ENCODE results near the gene CALN1.
"Not testable (repeated sequence)": the region's sequence is repeated elsewhere in the genome, so short reads cannot be mapped to it uniquely, and the experiment has no call there.

CALN1 gene

DNA sequence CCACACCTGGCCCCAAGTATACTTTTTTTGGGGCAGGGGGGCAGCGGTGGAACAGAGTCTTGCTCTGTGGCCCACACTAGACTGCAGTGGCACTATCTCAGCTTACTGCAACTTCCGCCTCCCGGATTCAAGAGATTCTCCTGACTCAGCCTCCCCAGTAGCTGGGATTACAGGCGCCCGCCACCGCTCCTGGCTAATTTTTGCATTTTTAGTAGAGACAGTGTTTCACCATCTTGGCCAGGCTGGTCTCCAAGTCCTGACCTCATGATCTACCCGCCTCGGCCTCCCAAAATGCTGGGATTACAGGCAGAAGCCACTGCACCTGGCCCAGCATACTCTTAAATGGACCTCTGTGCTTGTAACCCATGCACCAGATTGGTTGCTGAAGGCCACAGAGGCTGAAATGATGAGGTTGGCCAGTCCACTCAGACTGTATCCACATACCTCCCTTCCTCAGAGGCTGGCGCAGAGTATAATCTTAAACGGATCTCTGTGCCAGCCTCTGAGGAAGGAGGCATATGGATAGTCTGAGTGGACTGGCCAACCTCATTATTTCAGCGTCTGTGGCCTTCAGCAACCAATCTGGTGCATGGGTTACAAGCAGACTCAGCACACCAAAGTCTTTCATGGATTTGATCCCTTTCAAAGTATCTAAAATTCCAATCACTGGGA lies 3.0 kb downstream of the CALN1 start:
- DNase-seq (ENCODE audit: low read depth) = no peak

DNA sequence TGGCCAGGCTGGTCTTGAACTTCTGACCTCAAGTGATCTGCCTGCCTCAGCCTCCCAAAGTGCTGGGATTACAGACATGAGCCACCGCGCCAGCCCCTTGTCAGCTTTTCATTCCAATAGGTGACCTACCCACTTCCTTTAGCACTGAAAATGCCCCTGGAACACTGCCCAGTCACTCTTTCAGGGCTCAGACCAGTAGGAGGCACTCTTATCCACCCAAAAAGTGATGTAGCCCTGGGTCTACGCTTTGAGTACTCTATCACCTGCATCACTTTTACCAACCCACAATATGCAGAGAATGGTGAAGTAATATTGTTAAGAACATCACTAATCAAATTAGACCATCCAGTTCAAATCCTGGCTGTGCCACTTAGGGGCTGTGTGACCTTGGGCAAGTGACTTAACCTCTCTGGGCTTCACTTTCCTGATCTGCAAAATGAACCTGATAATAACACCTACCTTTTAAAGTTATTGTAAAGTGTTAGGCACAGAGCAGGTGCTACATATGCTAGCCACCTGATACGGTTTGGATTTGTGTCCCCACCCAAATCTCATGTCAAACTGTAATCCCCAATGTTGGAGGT lies 5.2 kb downstream of the CALN1 start:
- no peak for DNase-seq (ENCODE audit: low read depth)

DNA sequence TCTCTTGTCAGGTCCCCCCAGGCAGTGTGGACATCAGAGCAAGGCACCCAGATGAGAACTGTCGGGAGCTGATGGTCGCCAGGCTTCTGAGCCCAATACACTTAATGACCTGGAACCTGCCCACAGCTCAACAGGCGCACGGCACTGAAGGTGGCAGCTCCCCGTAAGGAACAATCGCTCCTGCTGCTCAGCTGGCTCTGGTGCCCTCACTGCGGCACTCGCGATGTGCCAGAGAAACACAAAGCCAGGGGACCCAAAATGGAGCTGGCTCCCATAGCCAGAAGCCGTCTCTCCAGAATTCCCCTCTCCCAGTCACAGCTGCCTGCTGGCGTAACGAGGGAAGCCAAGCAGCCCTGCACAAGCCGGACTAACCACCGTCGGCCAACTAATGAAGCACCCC lies 6.3 kb downstream of the CALN1 start:
- DNase-seq (ENCODE audit: low read depth) = no peak

DNA sequence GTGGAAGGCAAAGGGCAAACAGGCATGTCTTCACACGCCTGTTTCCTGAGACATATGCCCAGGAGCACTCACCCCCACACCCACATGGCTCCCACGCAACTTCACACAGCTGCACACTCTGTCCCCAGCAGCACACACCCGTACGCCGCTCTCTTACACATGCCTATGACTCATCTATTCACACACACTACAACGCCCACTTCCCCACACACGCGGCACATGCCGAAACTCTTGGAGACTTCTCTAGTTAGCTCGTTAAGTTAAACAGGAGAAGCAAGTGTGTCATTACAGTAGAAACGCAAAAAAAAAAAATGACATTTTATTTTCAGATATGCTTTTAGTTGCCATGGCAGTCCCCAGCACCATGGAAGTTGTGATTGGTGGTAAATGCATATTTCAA lies 6.7 kb downstream of the CALN1 start:
- DNase-seq (ENCODE audit: low read depth) = no peak

DNA sequence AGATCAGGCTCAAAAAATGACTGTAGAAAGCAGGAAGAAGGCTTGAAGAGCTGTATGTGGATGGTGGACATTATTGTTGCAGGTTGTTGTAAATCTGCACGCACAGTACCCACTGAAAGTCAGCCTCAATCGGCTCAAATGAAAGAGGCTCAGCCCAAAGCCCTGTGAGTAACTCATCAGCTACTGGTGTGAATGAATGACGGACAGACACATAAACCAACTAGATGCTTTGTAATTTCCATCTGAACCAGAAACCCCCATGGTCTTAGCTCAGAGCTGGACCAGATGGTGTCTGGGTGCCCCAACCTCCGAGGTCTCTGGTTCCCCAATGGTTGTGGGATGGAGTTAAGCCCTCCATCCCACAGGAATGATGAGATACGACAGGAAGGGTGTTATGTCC lies 7.4 kb downstream of the CALN1 start:
- no peak for DNase-seq (ENCODE audit: low read depth)

DNA sequence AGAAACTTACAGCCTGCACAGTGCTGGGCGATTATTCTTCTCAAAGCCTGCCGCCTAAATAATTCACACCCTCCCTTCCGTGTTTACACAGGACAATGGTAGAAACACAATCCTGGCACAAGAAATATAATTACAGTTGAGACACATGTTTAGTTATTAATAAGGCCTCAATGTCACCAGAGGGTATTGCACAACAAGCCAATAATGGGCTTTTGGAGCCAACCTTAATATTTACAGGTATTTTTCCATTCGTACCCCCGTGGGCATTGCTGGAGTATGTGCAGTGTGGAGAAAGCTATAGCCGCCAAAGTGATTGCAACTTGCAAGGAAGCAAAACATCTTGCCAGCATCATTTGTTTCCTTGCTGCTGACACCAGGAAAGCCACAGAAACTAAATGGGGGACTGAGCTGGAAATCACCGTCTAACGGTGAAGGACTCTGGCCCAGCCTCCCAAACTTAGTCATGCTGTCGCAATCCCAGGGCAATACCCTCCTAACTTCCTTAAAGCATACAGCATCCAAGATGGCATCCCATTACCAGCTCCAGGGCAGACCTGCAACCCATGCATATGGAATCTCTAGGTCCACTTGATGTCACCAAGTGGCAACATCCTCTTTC lies 8.6 kb downstream of the CALN1 start:
- no peak for DNase-seq (ENCODE audit: low read depth)

DNA sequence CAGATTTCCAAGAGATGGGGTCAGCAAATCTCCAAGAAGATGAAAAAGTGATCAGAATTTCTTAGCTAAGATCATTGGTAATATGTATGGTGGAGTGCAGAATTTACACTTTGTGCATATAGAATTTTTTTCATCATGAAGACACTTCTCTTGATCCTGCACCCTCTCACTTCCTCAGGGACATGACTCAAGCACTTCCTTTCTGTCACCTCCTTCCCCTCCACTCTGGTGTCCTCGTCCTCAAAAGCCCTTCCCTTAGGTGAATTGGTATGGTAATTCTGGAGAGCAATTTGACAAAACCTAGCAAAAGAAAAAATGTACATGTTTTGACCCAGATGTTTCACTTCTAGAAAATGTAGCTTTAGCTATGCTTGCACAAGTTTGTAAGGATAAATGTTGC lies 18.1 kb downstream of the CALN1 start:
- no peak for DNase-seq (ENCODE audit: low read depth)

DNA sequence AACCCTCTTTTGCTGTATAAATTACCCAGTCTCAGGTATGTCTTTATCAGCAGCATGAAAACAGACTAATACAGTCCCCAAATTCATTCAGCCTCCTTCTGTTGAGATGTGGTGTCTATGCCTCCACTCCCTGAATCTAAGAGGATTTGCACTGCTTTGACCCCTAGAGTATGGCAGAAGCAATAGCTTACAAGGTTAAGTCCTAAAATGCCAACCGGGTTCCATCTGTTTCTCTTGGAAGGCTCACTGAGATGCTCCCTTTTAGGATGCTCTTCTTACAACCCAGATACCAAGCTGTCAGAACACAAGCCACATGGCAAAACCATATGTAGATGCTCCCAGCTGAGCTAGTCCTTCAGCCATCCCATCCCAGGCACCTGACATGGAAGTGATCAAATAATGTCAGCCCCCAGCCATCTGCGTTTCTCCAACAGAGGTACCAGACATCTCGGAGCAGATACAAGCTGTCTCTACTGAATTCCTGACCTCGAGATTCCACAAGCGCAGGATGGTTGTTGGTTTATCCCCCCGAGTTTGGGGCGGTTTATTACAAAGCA lies 20.2 kb downstream of the CALN1 start:
- no peak for DNase-seq (ENCODE audit: low read depth)

DNA sequence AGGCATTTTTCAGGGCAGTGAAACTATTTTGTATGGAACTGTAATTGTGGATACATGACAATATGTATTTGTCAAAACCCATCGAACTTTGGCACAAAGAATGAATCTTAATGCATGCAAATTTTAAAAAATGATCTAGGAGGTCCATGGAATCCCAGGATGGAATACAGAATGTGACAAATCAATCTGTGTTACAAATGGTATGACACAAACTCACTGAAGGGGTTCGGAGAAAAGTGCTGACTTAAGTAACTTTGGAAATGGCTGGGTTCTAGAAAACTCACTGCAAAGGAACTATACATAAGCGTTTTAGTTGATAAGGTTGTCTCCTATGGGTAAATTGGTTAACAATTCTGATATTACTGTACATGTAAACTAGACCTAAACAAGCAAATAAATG lies 26.0 kb downstream of the CALN1 start:
- no peak for DNase-seq (ENCODE audit: low read depth)

DNA sequence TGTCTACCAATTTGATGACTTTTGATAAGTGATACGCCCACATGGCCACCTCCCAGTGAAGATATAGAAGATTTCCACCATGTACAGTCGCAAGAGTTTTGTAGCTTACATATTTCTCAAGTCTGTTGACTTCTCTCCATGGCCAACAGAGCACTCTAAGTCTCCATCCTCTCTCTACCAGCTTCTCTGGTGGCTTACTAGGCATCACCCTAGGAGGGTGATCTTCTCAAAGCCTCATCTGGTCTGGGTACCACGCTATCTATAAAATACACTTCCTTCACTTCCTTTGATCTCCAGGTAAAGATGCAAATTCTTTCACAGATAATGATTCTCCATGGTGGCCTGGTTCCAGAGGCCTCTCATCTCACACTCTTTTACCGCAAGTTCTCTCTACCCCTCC lies 49.9 kb downstream of the CALN1 start:
- no peak for DNase-seq (ENCODE audit: low read depth)

DNA sequence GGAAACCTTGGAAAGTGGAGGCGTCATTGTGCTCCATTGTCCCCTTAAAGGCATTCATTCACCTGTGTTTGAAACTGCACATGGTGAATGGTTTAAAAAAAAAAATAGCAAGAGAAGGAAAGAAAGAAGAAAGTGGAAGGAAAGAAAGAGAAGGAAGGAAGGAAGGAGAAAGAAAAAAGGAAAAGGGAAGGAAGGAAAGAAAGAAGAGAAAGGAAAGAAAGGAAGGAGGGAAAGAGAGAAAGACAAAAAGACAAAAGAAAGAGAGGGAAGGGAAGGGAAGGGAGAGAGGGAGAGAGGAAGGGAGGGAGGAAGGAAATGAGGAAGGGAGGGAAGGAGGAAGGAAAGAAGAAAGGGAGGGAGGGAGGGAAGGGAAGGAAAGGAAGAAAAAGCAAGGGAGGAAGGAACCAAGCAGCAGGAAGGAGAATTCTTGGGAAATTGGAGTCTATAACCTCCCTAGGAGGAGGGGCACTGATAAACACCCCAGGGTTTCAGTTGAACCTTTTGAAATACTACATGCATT lies 66.9 kb downstream of the CALN1 start:
- DNase-seq (ENCODE audit: low read depth) = no peak

DNA sequence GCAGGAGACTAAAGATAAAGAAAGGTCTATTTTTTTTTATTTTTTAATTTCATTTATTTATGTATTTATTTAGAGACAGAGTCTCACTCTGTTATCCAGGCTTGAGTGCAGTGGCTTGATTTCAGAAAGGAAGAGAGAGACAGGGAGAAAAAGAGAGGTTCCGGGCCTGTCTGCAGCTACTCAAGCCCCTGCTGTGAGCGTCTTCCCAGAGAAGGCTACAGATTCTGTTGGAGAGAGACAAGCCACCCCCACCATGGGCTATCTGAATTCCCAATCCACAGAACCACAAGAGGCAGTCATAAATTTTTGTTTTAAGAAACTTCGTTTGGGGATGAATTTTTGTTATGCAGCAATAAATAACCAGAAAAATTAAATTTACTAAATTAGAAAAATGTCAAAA lies 68.1 kb downstream of the CALN1 start:
- no peak for DNase-seq (ENCODE audit: low read depth)

DNA sequence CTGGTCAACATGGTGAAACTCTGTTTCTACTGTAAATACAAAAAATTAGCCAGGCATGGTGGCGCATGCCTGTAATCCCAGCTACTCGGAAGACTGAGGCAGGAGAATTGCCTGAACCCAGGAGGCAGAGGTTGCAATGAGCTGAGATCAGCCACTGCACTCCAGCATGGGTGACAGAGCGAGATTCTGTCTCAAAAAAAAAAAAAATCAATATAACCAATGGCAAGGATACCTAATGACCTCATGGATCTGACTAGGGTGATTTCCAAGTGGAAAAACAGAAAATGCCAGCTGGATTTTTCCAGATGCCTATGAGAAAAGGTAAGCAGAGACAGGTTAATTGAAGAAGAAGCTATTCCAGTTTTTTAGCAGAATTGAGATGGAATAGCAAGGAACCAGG lies 68.8 kb downstream of the CALN1 start:
- not testable (repeated sequence) for DNase-seq (ENCODE audit: low read depth)

DNA sequence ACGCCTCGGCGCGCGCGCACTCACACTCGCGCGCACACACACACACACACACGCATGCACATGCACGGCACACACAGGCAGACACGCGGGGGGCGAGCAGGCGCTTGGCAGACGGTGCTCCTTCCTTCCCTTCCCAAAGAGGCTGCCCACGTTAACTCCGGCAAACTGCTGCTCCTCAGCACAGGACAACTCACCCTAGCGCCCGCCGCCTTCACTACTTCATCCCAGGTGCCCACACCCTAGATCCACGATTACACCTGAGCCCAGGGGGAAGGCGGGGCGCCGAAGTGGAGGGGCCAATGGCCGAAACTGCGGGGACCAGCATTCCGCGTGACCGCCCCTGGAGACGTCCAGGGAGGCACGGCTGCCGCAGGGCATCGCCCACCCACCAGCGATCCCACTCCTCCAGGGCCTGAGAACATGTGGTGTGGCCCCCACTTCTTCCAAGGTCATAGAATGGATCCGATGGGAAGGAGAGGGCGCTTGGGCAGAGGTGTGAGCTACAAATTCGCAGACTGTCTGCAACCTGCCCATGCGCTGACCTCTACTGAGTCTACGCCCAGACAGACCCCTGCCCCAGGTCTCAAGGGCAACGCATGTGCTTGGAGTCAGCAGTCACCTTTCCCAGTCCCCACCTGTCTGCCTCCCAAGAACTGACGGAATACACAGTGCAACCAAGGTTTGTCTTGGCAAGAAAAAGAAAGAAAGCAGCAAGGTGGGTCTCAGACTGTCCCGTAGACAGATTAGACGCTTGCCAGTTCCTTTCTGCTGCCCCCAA lies 74.6 kb downstream of the CALN1 start:
- no peak for DNase-seq (ENCODE audit: low read depth)

DNA sequence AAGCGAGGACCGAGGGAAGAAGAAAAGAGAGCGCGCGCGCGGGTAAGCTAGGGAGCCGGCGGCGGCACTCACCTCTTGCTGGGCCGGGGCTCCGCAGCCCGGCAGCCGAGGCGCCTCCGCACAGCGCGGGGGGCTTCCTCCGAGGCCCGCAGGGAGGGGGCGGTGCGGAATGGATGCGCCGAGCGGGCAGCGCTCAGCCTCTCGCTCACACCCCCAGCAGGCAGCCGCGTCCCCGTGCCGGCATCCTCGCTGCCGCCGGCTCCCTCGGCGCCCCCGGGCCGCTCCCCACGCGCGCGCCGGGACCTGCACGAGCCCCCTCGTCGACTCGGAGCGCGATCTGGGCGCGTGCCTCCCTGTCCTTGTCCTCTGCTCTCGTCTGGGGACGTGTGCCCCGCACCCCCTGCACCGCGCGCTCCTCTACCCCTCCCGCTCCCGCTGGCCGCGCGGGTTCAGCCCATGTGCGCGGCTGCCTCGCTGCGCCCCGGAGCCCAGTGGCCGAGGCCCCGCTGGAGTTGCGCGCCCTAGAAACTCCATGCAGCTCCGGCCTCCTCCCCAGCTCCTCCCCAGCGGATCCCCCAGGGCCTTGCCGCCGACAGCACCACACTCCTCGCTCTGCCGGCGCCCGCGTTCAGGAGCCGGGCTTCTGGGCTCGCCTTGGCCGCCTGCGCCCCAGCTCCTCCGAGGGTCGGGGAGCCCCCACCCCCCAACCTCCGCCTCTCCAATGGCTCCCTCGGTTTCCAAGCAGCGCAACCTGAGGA lies 75.3 kb downstream of the CALN1 start:
- no peak for DNase-seq (ENCODE audit: low read depth)

DNA sequence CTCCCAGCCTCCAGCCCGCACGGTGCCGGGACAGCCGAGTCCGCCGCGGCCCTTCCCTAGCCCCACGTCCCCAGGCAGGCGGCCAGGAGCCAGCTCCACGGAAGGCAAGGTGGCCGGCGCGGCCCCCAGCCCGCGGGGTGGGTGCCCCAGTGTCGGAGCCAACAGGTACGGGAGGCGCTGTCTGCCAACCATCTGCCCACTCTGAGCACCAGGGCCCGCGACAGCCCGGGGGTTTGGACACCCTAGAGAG lies 75.8 kb downstream of the CALN1 start:
- DNase-seq (ENCODE audit: low read depth) = no peak

DNA sequence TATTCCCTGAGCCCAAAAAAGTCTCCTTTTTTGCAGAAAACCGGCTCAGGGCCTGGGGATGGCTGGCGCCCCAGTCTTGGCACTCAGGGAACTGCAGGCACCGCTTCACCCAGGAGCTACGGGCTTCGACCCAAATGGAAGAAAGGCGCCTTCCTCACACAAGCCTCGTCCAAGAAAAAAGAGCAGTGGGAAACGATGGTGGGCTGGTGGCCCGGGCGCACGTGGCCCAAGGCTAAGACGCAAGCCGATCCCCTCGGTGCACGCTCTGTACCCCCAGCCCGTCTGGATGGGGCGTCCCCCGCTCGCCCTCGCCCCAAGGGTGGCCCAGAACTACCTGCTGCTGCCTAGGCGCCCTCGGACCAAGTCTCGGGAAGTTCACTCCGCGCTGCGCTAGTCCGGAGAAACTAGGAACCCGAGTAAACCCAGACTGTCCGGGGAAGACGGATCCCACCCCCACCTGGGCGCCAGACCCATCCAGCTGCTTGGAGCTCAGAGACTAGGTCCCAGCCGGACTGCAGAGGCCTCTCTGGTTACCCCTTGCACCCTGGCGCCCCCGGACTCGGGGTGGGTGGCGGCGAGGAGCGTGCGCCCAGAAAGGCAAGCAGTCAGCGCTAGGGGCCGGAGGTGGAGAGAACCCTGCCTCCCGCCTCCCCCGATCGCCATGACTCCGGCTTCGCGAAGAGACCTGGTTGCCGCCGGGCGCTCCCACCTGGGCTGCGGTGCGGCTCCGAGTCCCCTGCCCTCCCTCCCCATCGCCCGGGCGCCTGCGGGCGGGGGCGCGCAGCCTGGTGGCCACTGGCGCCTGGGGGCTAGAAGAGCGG lies 76.4 kb downstream of the CALN1 start:
- DNase-seq (ENCODE audit: low read depth) = no peak

DNA sequence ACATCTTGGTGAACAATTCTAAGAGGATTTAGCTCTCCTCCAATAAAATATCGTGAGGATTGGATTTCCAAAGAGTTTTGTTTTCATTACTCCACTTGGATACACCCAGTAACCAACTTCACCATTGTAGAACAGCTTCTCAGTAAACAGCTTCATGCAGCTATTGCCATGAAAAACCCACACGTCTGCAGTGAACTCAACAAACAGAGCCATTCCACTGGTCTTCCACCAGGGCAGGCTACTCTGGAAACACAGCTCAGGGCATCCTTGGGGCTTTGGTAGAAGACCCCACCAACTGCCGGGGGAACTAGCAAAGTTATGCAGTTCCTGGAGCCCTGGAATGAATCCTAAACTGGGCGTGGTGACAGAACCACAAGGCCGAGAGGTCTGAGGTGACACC lies 77.4 kb downstream of the CALN1 start:
- DNase-seq (ENCODE audit: low read depth) = no peak

DNA sequence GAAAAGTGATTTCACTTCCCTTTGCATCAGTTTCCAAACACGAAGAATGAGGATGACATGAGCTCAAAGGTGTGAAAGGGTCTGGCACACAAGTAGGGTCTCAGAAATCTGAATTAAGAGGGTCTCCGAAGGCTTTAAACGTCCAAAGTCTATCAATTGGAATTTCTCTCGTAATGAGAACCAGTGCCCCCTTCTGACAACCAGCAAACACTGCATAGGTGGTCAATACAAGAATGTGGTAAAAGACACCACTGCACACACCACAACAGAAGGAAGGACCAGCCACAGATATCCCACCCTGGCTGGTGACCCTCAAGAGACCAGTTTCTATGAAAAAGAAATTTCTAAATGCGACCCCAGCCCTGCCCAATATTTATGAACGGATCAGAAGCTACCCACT lies 78.1 kb downstream of the CALN1 start:
- no peak for DNase-seq (ENCODE audit: low read depth)

DNA sequence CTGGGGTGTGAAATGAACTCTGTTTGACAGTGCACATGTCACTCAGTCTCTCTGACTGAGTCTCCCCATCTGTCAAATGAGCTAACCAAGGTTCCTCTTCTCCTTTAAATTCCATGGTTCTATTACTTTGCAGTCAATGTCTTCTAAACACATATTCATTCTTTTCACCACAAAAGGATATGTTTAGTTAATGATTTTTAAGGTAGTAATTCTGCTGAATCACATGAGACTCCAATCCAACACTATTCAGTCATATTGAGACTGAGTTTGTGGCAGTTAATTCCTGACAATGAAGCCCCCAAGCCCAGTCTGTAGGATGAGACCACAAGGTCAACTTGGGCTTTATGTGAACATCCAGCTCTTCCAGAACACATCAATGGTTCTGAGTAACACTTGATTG lies 85.3 kb downstream of the CALN1 start:
- no peak for DNase-seq (ENCODE audit: low read depth)

DNA sequence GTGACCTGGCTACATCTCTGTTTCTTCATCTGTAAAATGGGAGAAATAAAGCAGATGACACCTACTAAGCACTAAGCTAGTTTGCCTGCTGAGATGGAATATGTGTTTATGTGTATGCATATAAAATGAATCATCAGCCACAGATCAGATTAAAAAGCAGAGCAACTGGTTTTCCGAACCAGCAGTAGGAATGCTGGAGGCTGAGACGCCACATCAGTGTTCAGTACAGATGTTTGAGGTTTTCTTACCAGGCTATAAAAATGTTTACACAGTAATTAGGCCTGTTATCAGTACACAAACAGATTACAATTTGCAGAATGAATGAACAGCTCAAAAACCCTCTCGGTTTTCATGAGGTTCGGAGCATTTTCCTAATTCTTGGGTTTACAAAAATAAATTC lies 85.8 kb downstream of the CALN1 start:
- no peak for DNase-seq (ENCODE audit: low read depth)

All from activated T-helper 9 cell treated with anti-CD3 and anti-CD28 coated beads, Interleukin-2, amount 50 U/mL, for 16 hours (primary cell).